Measurements from ENCODE around the gene ESF1.

DNA sequence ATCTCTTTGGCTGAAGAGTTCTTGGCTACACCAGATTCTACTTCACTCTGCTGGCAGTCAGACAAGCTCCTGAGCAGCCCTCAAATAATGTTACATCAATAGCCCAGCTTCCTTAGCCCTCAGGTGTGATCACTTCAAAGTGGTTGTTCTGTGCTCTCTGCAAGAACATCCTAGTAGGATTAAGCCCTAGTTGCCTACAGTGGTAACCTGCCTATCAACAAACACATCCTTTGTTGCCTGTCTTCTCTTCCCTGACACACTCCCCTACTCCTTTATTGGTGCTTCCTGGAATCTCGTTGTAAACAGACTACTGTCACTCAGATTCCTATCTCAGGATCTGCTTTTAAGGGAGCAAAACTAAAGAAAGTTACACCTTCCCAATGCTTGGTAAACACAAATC lies 100.9 kb downstream of the ESF1 start:
- no peak for TF ChIP-seq USF1 (CRISPR knock-in tag; IDR thresholded peaks at IDR 0.05)
- no peak for TF ChIP-seq CTCF (IDR thresholded peaks at IDR 0.05)
- TF ChIP-seq, protein P1, sequence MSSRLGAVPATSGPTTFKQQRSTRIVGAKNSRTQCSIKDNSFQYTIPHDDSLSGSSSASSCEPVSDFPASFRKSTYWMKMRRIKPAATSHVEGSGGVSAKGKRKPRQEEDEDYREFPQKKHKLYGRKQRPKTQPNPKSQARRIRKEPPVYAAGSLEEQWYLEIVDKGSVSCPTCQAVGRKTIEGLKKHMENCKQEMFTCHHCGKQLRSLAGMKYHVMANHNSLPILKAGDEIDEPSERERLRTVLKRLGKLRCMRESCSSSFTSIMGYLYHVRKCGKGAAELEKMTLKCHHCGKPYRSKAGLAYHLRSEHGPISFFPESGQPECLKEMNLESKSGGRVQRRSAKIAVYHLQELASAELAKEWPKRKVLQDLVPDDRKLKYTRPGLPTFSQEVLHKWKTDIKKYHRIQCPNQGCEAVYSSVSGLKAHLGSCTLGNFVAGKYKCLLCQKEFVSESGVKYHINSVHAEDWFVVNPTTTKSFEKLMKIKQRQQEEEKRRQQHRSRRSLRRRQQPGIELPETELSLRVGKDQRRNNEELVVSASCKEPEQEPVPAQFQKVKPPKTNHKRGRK (CRISPR knock-in tag; IDR thresholded peaks at IDR 0.05; ENCODE audit: borderline replicate concordance) = no peak
- TF ChIP-seq, protein P2, sequence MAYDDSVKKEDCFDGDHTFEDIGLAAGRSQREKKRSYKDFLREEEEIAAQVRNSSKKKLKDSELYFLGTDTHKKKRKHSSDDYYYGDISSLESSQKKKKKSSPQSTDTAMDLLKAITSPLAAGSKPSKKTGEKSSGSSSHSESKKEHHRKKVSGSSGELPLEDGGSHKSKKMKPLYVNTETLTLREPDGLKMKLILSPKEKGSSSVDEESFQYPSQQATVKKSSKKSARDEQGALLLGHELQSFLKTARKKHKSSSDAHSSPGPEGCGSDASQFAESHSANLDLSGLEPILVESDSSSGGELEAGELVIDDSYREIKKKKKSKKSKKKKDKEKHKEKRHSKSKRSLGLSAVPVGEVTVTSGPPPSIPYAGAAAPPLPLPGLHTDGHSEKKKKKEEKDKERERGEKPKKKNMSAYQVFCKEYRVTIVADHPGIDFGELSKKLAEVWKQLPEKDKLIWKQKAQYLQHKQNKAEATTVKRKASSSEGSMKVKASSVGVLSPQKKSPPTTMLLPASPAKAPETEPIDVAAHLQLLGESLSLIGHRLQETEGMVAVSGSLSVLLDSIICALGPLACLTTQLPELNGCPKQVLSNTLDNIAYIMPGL (CRISPR knock-in tag; IDR thresholded peaks at IDR 0.05) = no peak
- TF ChIP-seq, protein P3, sequence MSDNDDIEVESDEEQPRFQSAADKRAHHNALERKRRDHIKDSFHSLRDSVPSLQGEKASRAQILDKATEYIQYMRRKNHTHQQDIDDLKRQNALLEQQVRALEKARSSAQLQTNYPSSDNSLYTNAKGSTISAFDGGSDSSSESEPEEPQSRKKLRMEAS (CRISPR knock-in tag; IDR thresholded peaks at IDR 0.05) = no peak
- no peak for TF ChIP-seq JUN (CRISPR knock-in tag; IDR thresholded peaks at IDR 0.05)
- no peak for TF ChIP-seq KAT7 (CRISPR knock-in tag; IDR thresholded peaks at IDR 0.05; ENCODE audit: borderline replicate concordance)
- no peak for TF ChIP-seq NFE2L1 (CRISPR knock-in tag; IDR thresholded peaks at IDR 0.05)
